K562 (cell line): ENCODE results near the gene MUC16. TPM values are rescaled to one million over a fixed set of nuclear protein-coding genes. Genes with fewer than 3 reads are reported as not detected.

Source experiments
- ATAC-seq: fragments of 200-7000 bp; cut with Tn5 transposase; 3 replicates; pipeline ENCODE4 v1.9.1; 2020; ENCODE audit warnings: moderate library complexity
- BruUV-seq: library from RNA; stranded (reverse); fragments of 400-500 nt; replicated peaks from 2 replicates; lab custom pipeline; 2021; lab: Mats Ljungman, UMichigan
- CTCF ChIA-PET: fragments of 300-600 bp; formaldehyde crosslinking; extraction: SDS; loops from one replicate; lab custom pipeline; 2021; ENCODE audit warnings: low intra/inter-chr PET ratio; lab: Yijun Ruan, JAX
- POLR2A ChIA-PET: fragments of 300-600, 350-650 bp; sonication (Branson Sonifier 250); formaldehyde crosslinking; extraction: SDS; loops from one replicate; lab custom pipeline; 2021; ENCODE audit warnings: antibody characterized with exemption, inconsistent platforms; lab: Yijun Ruan, JAX
- DNase-seq, 4 experiments: peaks; one replicate each; pipeline versions ENCODE4 v3.0.0 to v3.0.0-alpha.2; 2011 to 2018; ENCODE audit warnings: low spot score in 3 of 4, mixed read lengths in 3 of 4; ENCODE audit errors: extremely low read depth in 1 of 4
- FAIRE-seq: peaks from 2 replicates; lab custom pipeline; 2011; peaks lifted over from hg19 to GRCh38; lab: Jason Lieb, UNC
- H2AFZ ChIP-seq: 2 replicates; pipeline ENCODE4 v1.6.0; 2011; ENCODE audit warnings: low read depth, low read length, control low read depth, inconsistent platforms
- H3K27ac ChIP-seq: fragments of 200-600 bp; 3 replicates; pipeline ENCODE4 v1.8.0; 2011; ENCODE audit warnings: low read depth, mild to moderate bottlenecking, control low read depth, inconsistent platforms, low read length, moderate library complexity, mixed read lengths; ENCODE audit errors: extremely low read depth
- H3K27me3 ChIP-seq, 2 experiments: fragments of 300-600 bp in 1 of 2; 2 replicates in 1 of 2; 3 replicates in 1 of 2; pipeline versions ENCODE4 v1.6.0 to v1.8.0; 2011; ENCODE audit warnings: inconsistent platforms in 2 of 2, low read length in 2 of 2, mild to moderate bottlenecking in 1 of 2, mixed read lengths in 1 of 2, moderate library complexity in 1 of 2; ENCODE audit not compliant: control insufficient read depth in 2 of 2, insufficient read depth in 2 of 2
- H3K36me3 ChIP-seq: fragments of 300-600 bp; 3 replicates; pipeline ENCODE4 v1.8.0; 2011; ENCODE audit warnings: mild to moderate bottlenecking, low read length, inconsistent platforms; ENCODE audit not compliant: control insufficient read depth, insufficient read depth
- H3K4me1 ChIP-seq, 2 experiments: fragments of 200-600 bp in 1 of 2; replicated peaks in 1 of 2; 2 replicates in 1 of 2; 3 replicates in 1 of 2; pipeline versions ENCODE4 v1.5.1 to v1.8.0; 2011; ENCODE audit warnings: inconsistent platforms in 2 of 2, low read length in 2 of 2, mild to moderate bottlenecking in 1 of 2, mixed read lengths in 1 of 2, moderate library complexity in 1 of 2; ENCODE audit not compliant: control insufficient read depth in 2 of 2, insufficient read depth in 2 of 2
- H3K4me2 ChIP-seq: 2 replicates; pipeline ENCODE4 v1.6.1; 2011; ENCODE audit warnings: low read length, control low read depth, inconsistent platforms, mixed read lengths; ENCODE audit not compliant: insufficient read depth
- H3K4me3 ChIP-seq: fragments of 200-600 bp; sonication (generic), shearing (Covaris generic); 2 replicates; pipeline ENCODE4 v1.5.1; 2016; ENCODE audit warnings: control low read depth, inconsistent platforms
- H3K79me2 ChIP-seq: fragments of 200-600 bp; 3 replicates; pipeline ENCODE4 v1.8.0; 2011; ENCODE audit warnings: low read length, inconsistent platforms; ENCODE audit not compliant: control insufficient read depth, insufficient read depth
- H3K9ac ChIP-seq, 2 experiments: 2 replicates each; pipeline versions ENCODE4 v1.6.0 to v1.6.1; 2011; ENCODE audit warnings: low read depth in 2 of 2, low read length in 2 of 2, control low read depth in 1 of 2, inconsistent platforms in 1 of 2, mild to moderate bottlenecking in 1 of 2, mixed read lengths in 1 of 2; ENCODE audit not compliant: insufficient read depth in 1 of 2
- H3K9me1 ChIP-seq: one replicate; pipeline ENCODE4 v1.6.0; 2011; ENCODE audit warnings: inconsistent platforms, mild to moderate bottlenecking, low read length, moderate library complexity; ENCODE audit not compliant: control insufficient read depth, insufficient read depth
- H3K9me3 ChIP-seq: replicated peaks from 2 replicates; pipeline ENCODE4 v1.5.1; 2011; ENCODE audit warnings: low read depth, low read length, inconsistent platforms; ENCODE audit not compliant: control insufficient read depth, insufficient read depth
- H4K20me1 ChIP-seq: replicated peaks from 2 replicates; pipeline ENCODE4 v1.6.1; 2011; ENCODE audit warnings: low read length, inconsistent platforms, mixed read lengths; ENCODE audit not compliant: control insufficient read depth, insufficient read depth
- ARID1B ChIP-seq: fragments of 450-650 bp; IDR thresholded peaks from 2 replicates; pipeline ENCODE4 v1.6.1; 2016; ENCODE audit warnings: antibody characterized with exemption, mild to moderate bottlenecking, inconsistent platforms
- CBFA2T3 ChIP-seq: fragments of 450-650 bp; IDR thresholded peaks from 2 replicates; pipeline ENCODE4 v1.6.1; 2017
- CEBPB ChIP-seq: fragments of 450-650 bp; IDR thresholded peaks from 2 replicates; pipeline ENCODE4 v1.6.1; 2016; ENCODE audit warnings: missing genetic modification characterization, missing compliant biosample characterization
- CREM ChIP-seq: IDR thresholded peaks from 2 replicates; pipeline ENCODE4 v1.6.1; 2014; ENCODE audit warnings: antibody characterized with exemption, low read depth
- KDM2B ChIP-seq: fragments of 250-450 bp; sonication (Bioruptor Pico); IDR thresholded peaks from 2 replicates; pipeline ENCODE4 v1.8.0; 2021; ENCODE audit warnings: mild to moderate bottlenecking, moderate library complexity
- MAFG ChIP-seq: fragments of 450-650 bp; conservative IDR thresholded peaks from 2 replicates; pipeline ENCODE4 v1.6.1; 2016; ENCODE audit warnings: missing genetic modification characterization, missing compliant biosample characterization
- MEIS2 ChIP-seq: fragments of 450-650 bp; IDR thresholded peaks from 2 replicates; pipeline ENCODE4 v1.6.1; 2014; ENCODE audit warnings: mild to moderate bottlenecking; ENCODE audit not compliant: partially characterized antibody
- NFE2 ChIP-seq: IDR thresholded peaks from 2 replicates; pipeline ENCODE4 v1.6.1; 2014; ENCODE audit warnings: antibody characterized with exemption, low read depth
- PBX2 ChIP-seq, 2 experiments: IDR thresholded peaks in 1 of 2; conservative IDR thresholded peaks in 1 of 2; 2 replicates each; pipeline ENCODE4 v1.6.1; 2016; ENCODE audit warnings: low read depth in 2 of 2, mild to moderate bottlenecking in 1 of 2, missing compliant biosample characterization in 1 of 2, missing genetic modification characterization in 1 of 2, moderate library complexity in 1 of 2
- PKNOX1 ChIP-seq: fragments of 450-650 bp; IDR thresholded peaks from 2 replicates; pipeline ENCODE4 v1.6.1; 2016
- PRPF4 ChIP-seq: fragments of 200-400 bp; formaldehyde crosslinking; IDR thresholded peaks from one replicate; pipeline ENCODE4 v1.6.1; 2017; ENCODE audit warnings: low read length, low read depth, mild to moderate bottlenecking; ENCODE audit not compliant: insufficient read depth, poor library complexity, severe bottlenecking
- TCF7L2 ChIP-seq: fragments of 150-350 bp; IDR thresholded peaks from 2 replicates; pipeline ENCODE4 v1.6.1; 2016; ENCODE audit warnings: low read depth, mild to moderate bottlenecking, low read length, moderate library complexity
- ZBTB1 ChIP-seq: sonication (generic); formaldehyde crosslinking; IDR thresholded peaks from 2 replicates; pipeline ENCODE4 v1.8.1; 2023; ENCODE audit warnings: missing genetic modification reagents, low read depth, mild to moderate bottlenecking, borderline replicate concordance
- ZBTB9 ChIP-seq: fragments of 450-650 bp; formaldehyde crosslinking; IDR thresholded peaks from 2 replicates; pipeline ENCODE4 v1.4.0; 2020; ENCODE audit warnings: mild to moderate bottlenecking, moderate library complexity
- ZNF354B ChIP-seq: fragments of 250-450 bp; sonication (Bioruptor Pico); IDR thresholded peaks from 2 replicates; pipeline ENCODE4 v1.4.0; 2020
- WGBS: fragments of 100-300 bp; shearing (Covaris generic); methylation state at CpG from one replicate; pipeline ENCODE4 v1.1.6; 2016; ENCODE audit warnings: low coverage, mixed read lengths; ENCODE audit not compliant: insufficient coverage; ENCODE audit errors: missing lambda C conversion rate; 5-methylcytosine and 5-hydroxymethylcytosine counted together
- in situ Hi-C: fragments of 300-500 bp; cut with MboI; formaldehyde crosslinking; loops from 4 replicates; pipeline ENCODE4 v1.15.0; 2018; ENCODE audit warnings: inconsistent platforms, mixed read lengths
- intact Hi-C: fragments of 100-400 bp; cut with micrococcal nuclease; formaldehyde crosslinking; loops from 2 replicates; pipeline ENCODE4 v1.14.2; 2022
- polyA plus RNA-seq, 8 experiments: library from polyadenylated mRNA; depleted of rRNA in 4 of 8; stranded (reverse) in 5 of 8; unstranded in 3 of 8; fragments of >200 nt; fragmentation: Nextera tagmentation in 2 of 8; fragmentation: Illumina TruSeq in 1 of 8; extraction: Ambion mirVana in 2 of 8; extraction: Trizol in 1 of 8; gene quantifications; 2 replicates each; pipeline versions ENCODE4 v1.2.1 to v1.2.3, GENCODE V29; 2011 to 2014; ENCODE audit warnings: inconsistent platforms in 1 of 8, missing spikeins in 1 of 8
- total RNA-seq, 7 experiments: library from RNA; depleted of rRNA in 6 of 7; stranded (reverse); fragments of >200 nt in 6 of 7; fragmentation: Illumina TruSeq in 2 of 7; extraction: Trizol in 2 of 7; gene quantifications; 2 replicates each; pipeline versions ENCODE4 v1.2.1 to v1.2.3, GENCODE V29; 2011 to 2021; ENCODE audit warnings: low replicate concordance in 1 of 7

Gene MUC16
- total and polyA plus RNA-seq, 9 of the 15 experiments (the other 6 are each of a cell fraction or from before 2014, with no cell fraction given) = not detected

- ATAC-seq (0 out of 3 replicates have a peak, but pooled peaks have one; percentile 22), DNase-seq (no peak), FAIRE-seq (no peak)
- no peaks in the 10 kb centered on the region for H3K9me3 ChIP-seq
- intact Hi-C loops (no loop called here), in situ Hi-C loops (no loop called here)
- no peaks in the 10 kb centered on the region for H3K9me1 ChIP-seq
- H2AFZ ChIP-seq = no peak overlapping the region
- H3K4me1 ChIP-seq = peaks cover 3 to 6% of the 10 kb centered on the region in 2 experiments; a peak in 2 of 5 replicates
- no peak overlapping the region for H3K4me3 ChIP-seq
- no peak overlapping the region for H3K9ac ChIP-seq
- BruUV-seq = no TSS peak
- CTCF ChIA-PET = no interaction called here
- no peak overlapping the region for H3K27ac ChIP-seq
- H4K20me1 ChIP-seq = no peaks in the 10 kb centered on the region
- peaks cover 0 to 4% of the 10 kb centered on the region in 2 experiments; a peak in 1 of 5 replicates for H3K27me3 ChIP-seq
- no peaks in the 10 kb centered on the region for H3K36me3 ChIP-seq
- H3K79me2 ChIP-seq = no peaks in the 10 kb centered on the region
- 14% methylated on average over 12 of the region's 12 CpGs for WGBS
- TF ChIP-seq PKNOX1 (peak; percentile 61; the same call in 1 of the 2 replicates), PRPF4 (no peak), KDM2B (no peak), TCF7L2 (no peak), ZNF354B (no peak), CBFA2T3 (0 out of 2 replicates have a peak, but pooled peaks have one; percentile 13), MEIS2 (peak; percentile 95), ZBTB9 (no peak), MAFG (peak; percentile 29; the same call in 1 of the 2 replicates), CREM (peak; percentile 47; the same call in 1 of the 2 replicates), NFE2 (0 out of 2 replicates have a peak, but pooled peaks have one; percentile 4), PBX2 (CRISPR knock-in tag; IDR thresholded peaks at IDR 0.05; ENCODE audit: low read depth) (no peak), PBX2 (tag; conservative IDR thresholded peaks at IDR 0.05; ENCODE audit: low read depth) (peak; percentile 97), ARID1B (0 out of 2 replicates have a peak, but pooled peaks have one; percentile 23), CEBPB (peak; percentile 88), ZBTB1 (no peak)
- TF ChIP-seq, all 486 proteins: peak for 9
- POLR2A ChIA-PET = interaction anchor here (2.2 kb wide), 1 partner anchor 9 kb away, joined by 7 read pairs; no protein-coding TSS in a partner anchor
- no peak overlapping the region for H3K4me2 ChIP-seq
Measured at GRCh38 chr19:9058905-9059667, 48.9 kb upstream of the MUC16 start.
